Lower leg skin (tissue), 4 donors: ENCODE measurements around the gene RAP1A. TPM values are rescaled to one million over a fixed set of nuclear protein-coding genes. Genes with fewer than 3 reads are reported as not detected.

Experiments
- DNase-seq, 2 donors: peaks; one replicate each; pipeline ENCODE4 v3.0.0-alpha.2; 2019; ENCODE audit warnings: low spot score in 2 of 2
- H3K4me3 ChIP-seq: fragments of 200-600 bp; sonication (generic); 2 replicates; pipeline ENCODE4 v1.5.1; 2017; ENCODE audit warnings: mild to moderate bottlenecking, low read depth; ENCODE audit not compliant: poor library complexity, severe bottlenecking
- POLR2A ChIP-seq, 2 donors: fragments of 450-650 bp; IDR thresholded peaks; one replicate each; pipeline ENCODE4 v1.6.1; 2016 to 2017; ENCODE audit warnings: antibody characterized with exemption in 2 of 2, mild to moderate bottlenecking in 1 of 2, moderate library complexity in 1 of 2
- WGBS, 2 donors: methylation state at CpG; one replicate each; pipeline ENCODE4 v1.1.5; 2018; 5-methylcytosine and 5-hydroxymethylcytosine counted together
- intact Hi-C: fragments of 100-400 bp; cut with DNase I; formaldehyde crosslinking; loops from one replicate; pipeline ENCODE4 v1.15.0; 2023; ENCODE audit warnings: low total_unique reads
- total RNA-seq, 4 donors: library from RNA; depleted of rRNA; stranded (reverse); fragments of >200 nt; gene quantifications; one replicate each; pipeline ENCODE4 v1.1.0, GENCODE V29; 2016
- TF ChIP-seq, protein P1 (sequence below), 3 donors: fragments of 450-650 bp; IDR thresholded peaks; one replicate each; pipeline ENCODE4 v1.5.1; 2016; ENCODE audit warnings: antibody characterized with exemption in 3 of 3, mild to moderate bottlenecking in 3 of 3, moderate library complexity in 2 of 3

RAP1A gene
- total RNA-seq, 4 donors from 2014 or later = 25.5 to 33.8 (median 31.0) TPM

DNA sequence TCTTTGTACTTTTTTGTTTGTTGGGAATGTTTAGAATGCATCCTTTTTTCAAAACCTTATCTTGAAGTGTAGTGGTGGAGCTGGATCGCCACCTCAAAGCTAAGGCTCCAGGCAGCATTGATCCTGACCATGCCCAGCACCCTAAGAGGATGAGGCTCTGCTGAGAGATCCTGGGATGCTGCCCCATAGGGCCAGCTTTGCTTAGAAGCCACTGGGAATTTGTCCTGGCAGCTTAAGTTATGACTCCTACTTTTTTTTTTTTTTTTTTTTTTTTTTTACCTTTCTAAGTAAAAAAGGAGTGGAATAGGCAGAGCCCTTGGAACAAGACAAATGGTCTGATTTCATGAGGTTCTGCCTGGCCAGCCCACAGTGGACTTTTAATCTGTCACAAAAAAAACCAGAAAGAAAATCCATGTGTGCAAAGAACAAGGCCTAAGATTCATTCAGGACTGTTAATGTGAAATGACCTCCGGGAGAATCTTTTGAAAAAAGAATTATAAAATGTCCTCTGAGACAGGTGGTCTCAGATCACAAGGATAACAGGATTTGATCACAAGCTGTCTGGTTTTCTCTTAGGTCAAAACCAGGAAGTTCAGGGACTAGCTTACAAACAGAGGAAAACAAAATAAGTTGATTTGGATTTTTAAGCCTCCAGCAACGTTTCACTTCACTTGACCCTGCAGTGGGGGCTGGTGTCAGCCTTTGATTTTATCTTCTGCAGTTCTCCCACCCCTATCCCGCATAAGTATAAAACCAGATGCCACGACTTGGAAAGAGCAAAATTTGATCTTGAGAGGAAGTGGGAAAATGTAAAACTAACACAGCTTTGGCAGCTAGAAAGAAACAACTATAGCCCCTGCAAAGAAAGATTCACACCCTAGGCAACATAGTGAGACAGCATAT is 25.9 kb upstream of the RAP1A start:
- 41 to 43% methylated on average over 5 of the region's 5 CpGs for WGBS, 2 donors
- no peak for DNase-seq
- TF ChIP-seq POLR2A (IDR thresholded peaks at IDR 0.05) = no peak
- intact Hi-C loops = no loop called here
- no peak overlapping the region for H3K4me3 ChIP-seq

DNA sequence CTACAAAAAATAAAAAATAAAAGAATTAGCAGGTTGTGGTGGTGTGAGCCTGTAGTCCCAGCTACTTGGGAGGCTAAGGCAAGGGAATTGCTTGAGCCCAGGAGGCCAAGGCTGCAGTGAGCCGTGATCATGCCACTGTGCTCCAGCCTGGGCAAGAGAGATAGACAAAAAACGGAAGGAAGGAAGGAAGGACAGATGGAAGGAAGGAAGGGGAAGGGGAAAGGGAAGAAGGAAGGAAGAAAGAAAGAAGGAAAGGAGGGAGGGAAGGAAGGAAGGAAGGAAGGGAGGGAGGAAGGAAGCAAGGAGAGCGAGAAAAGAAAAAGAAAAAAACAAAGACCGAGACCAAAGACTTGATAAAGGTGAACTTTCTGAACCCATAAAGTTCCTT is 25.3 kb upstream of the RAP1A start:
- H3K4me3 ChIP-seq = no peak overlapping the region
- 84 to 88% methylated on average over 4 of the region's 4 CpGs for WGBS, 2 donors
- TF ChIP-seq, protein P1, sequence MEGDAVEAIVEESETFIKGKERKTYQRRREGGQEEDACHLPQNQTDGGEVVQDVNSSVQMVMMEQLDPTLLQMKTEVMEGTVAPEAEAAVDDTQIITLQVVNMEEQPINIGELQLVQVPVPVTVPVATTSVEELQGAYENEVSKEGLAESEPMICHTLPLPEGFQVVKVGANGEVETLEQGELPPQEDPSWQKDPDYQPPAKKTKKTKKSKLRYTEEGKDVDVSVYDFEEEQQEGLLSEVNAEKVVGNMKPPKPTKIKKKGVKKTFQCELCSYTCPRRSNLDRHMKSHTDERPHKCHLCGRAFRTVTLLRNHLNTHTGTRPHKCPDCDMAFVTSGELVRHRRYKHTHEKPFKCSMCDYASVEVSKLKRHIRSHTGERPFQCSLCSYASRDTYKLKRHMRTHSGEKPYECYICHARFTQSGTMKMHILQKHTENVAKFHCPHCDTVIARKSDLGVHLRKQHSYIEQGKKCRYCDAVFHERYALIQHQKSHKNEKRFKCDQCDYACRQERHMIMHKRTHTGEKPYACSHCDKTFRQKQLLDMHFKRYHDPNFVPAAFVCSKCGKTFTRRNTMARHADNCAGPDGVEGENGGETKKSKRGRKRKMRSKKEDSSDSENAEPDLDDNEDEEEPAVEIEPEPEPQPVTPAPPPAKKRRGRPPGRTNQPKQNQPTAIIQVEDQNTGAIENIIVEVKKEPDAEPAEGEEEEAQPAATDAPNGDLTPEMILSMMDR (IDR thresholded peaks at IDR 0.05) = no peak
- no peak for TF ChIP-seq POLR2A (IDR thresholded peaks at IDR 0.05)
- DNase-seq = no peak
- intact Hi-C loops = no loop called here

- WGBS, 2 donors = 44 to 70% methylated on average over 1 of the region's 1 CpG
- DNase-seq = no peak
- no peak overlapping the region for H3K4me3 ChIP-seq
- intact Hi-C loops = no loop called here
- TF ChIP-seq, protein P1 (IDR thresholded peaks at IDR 0.05) = no peak
- TF ChIP-seq POLR2A (IDR thresholded peaks at IDR 0.05) = no peak
These were observed 23.8 kb upstream of the RAP1A start for GRCh38 chr1:111595807-111596206.

DNA sequence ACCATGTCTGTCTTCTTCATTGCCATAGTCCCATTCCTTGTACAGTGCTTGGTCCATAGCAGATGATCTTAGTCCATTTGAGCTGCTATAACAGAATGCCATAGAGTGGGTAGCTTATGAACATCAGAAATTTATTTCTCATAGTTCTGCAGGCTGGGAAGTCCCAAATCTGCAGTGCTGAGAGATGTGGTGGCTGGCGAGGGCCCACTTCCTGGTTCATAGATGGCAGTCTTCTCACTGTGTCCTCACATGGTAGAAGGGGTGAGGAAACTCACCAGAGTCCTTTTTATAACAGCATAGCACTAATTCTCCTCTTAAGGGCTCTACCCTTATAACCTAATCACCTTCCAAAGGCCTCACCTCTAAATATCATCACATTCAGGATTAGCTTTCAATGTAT is 23.1 kb upstream of the RAP1A start:
- DNase-seq = no peak
- TF ChIP-seq, protein P1 (IDR thresholded peaks at IDR 0.05) = no peak
- TF ChIP-seq POLR2A (IDR thresholded peaks at IDR 0.05) = no peak
- intact Hi-C loops = no loop called here
- WGBS, 2 donors = 75 to 88% methylated on average over 1 of the region's 1 CpG
- no peak overlapping the region for H3K4me3 ChIP-seq

- intact Hi-C loops = no loop called here
- no peak for TF ChIP-seq POLR2A (IDR thresholded peaks at IDR 0.05)
- TF ChIP-seq, protein P1 (IDR thresholded peaks at IDR 0.05) = no peak
- WGBS, 2 donors = 68 to 72% methylated on average over 5 of the region's 5 CpGs
- no peak overlapping the region for H3K4me3 ChIP-seq
- DNase-seq = no peak
These were observed 22.2 kb upstream of the RAP1A start for GRCh38 chr1:111597426-111597825.

DNA sequence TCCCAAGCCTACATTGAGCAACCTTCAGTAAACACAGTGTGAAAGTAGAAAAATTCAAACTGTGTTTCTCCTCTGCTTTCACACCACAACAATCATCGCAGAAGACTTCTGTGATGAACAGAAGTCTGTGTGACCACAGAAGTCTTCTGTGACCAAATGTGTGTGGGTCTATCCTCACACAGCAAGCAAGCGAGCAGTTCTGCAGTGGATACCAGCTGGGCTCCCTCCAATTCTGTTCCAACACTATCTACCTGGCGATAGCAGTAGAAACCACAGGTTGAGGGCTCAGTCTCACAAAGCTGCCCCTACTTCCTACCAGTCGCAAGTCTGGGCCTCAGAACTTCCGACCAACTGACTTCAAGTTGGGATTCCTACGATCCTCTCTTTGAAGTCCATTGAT is 21.0 kb upstream of the RAP1A start:
- WGBS, 2 donors = 96 to 97% methylated on average over 6 of the region's 6 CpGs
- intact Hi-C loops = no loop called here
- H3K4me3 ChIP-seq = no peak overlapping the region
- TF ChIP-seq, protein P1 (IDR thresholded peaks at IDR 0.05) = no peak
- TF ChIP-seq POLR2A (IDR thresholded peaks at IDR 0.05) = no peak
- DNase-seq = no peak
